HEK293 (cell line): ENCODE data around the gene BACH1.
A peak's percentile ranks its signal among the peaks of the same experiment; 100 is the strongest.

Experiments used
- CTCF ChIA-PET: fragments of 350-600 bp; formaldehyde crosslinking; extraction: SDS; loops from one replicate; lab custom pipeline; 2021; ENCODE audit warnings: antibody characterized with exemption; lab: Yijun Ruan, JAX
- POLR2A ChIA-PET: fragments of 300-600 bp; formaldehyde crosslinking; extraction: SDS; loops from one replicate; lab custom pipeline; 2020; ENCODE audit warnings: antibody characterized with exemption, inconsistent platforms; lab: Yijun Ruan, JAX
- H3K27ac ChIP-seq: fragments of 200-500 bp; sonication (Bioruptor generic); 2 replicates; pipeline ENCODE4 v1.5.1; 2014; ENCODE audit warnings: low read depth, low read length, control low read depth, inconsistent platforms; ENCODE audit errors: extremely low read depth
- H3K36me3 ChIP-seq, 2 experiments: fragments of 200-500 bp in 1 of 2; sonication (Bioruptor generic) in 1 of 2; 1 replicate in 1 of 2; 2 replicates in 1 of 2; pipeline ENCODE4 v1.5.1; 2014 to 2017; ENCODE audit warnings: inconsistent platforms in 2 of 2, low read length in 2 of 2; ENCODE audit not compliant: control insufficient read depth in 2 of 2, insufficient read depth in 1 of 2
- H3K4me1 ChIP-seq: fragments of 200-500 bp; sonication (Bioruptor generic); 2 replicates; pipeline ENCODE4 v1.5.1; 2014; ENCODE audit warnings: mild to moderate bottlenecking, low read length, inconsistent platforms; ENCODE audit not compliant: control insufficient read depth, insufficient read depth
- H3K4me3 ChIP-seq: 2 replicates; pipeline ENCODE4 v1.5.1; 2011; ENCODE audit warnings: low read depth, mild to moderate bottlenecking, control low read depth, low read length, moderate library complexity
- H3K9me3 ChIP-seq: fragments of 200-500 bp; sonication (Bioruptor generic); 2 replicates; pipeline ENCODE4 v1.5.1; 2014; ENCODE audit warnings: low read depth, low read length, inconsistent platforms; ENCODE audit not compliant: control insufficient read depth, insufficient read depth
- ATF2 ChIP-seq: fragments of 450-650 bp; formaldehyde crosslinking; IDR thresholded peaks from 2 replicates; pipeline ENCODE4 v1.5.1; 2016; ENCODE audit warnings: missing biosample characterization, missing genetic modification characterization, low read depth
- BCL6B ChIP-seq: fragments of 450-650 bp; formaldehyde crosslinking; IDR thresholded peaks from 2 replicates; pipeline ENCODE4 v1.5.1; 2017; ENCODE audit warnings: missing biosample characterization, missing genetic modification characterization
- CTCF ChIP-seq: fragments of 450-650 bp; formaldehyde crosslinking; IDR thresholded peaks from 2 replicates; pipeline ENCODE4 v1.5.1; 2016; ENCODE audit warnings: missing biosample characterization, missing genetic modification characterization
- KLF10 ChIP-seq: fragments of 450-650 bp; IDR thresholded peaks from 2 replicates; pipeline ENCODE4 v1.5.1; 2018; ENCODE audit warnings: missing biosample characterization, mild to moderate bottlenecking, missing genetic modification characterization
- SP2 ChIP-seq: fragments of 450-650 bp; formaldehyde crosslinking; IDR thresholded peaks from 2 replicates; pipeline ENCODE4 v1.5.1; 2016; ENCODE audit warnings: missing biosample characterization, missing genetic modification characterization
- SP7 ChIP-seq: fragments of 450-650 bp; formaldehyde crosslinking; IDR thresholded peaks from 2 replicates; pipeline ENCODE4 v1.5.1; 2016; ENCODE audit warnings: missing biosample characterization, missing genetic modification characterization
- ZBTB10 ChIP-seq: fragments of 450-650 bp; formaldehyde crosslinking; IDR thresholded peaks from 2 replicates; pipeline ENCODE4 v1.5.1; 2016; ENCODE audit warnings: missing biosample characterization, missing genetic modification characterization
- ZBTB8A ChIP-seq: fragments of 450-650 bp; formaldehyde crosslinking; IDR thresholded peaks from 2 replicates; pipeline ENCODE4 v1.5.1; 2016; ENCODE audit warnings: missing biosample characterization, missing genetic modification characterization
- ZEB2 ChIP-seq: fragments of 450-650 bp; formaldehyde crosslinking; IDR thresholded peaks from 2 replicates; pipeline ENCODE4 v1.5.1; 2016; ENCODE audit warnings: missing biosample characterization, missing genetic modification characterization
- ZFHX2 ChIP-seq: fragments of 450-650 bp; formaldehyde crosslinking; conservative IDR thresholded peaks from 2 replicates; pipeline ENCODE4 v1.5.1; 2016; ENCODE audit warnings: missing biosample characterization, missing genetic modification characterization
- ZFP69B ChIP-seq: fragments of 450-650 bp; formaldehyde crosslinking; IDR thresholded peaks from 2 replicates; pipeline ENCODE4 v1.5.1; 2016; ENCODE audit warnings: missing biosample characterization, missing genetic modification characterization
- ZNF132 ChIP-seq: fragments of 450-650 bp; formaldehyde crosslinking; IDR thresholded peaks from 2 replicates; pipeline ENCODE4 v1.5.1; 2017; ENCODE audit warnings: missing biosample characterization, missing genetic modification characterization, borderline replicate concordance
- ZNF18 ChIP-seq: fragments of 450-650 bp; formaldehyde crosslinking; IDR thresholded peaks from 2 replicates; pipeline ENCODE4 v1.5.1; 2016; ENCODE audit warnings: missing biosample characterization, missing genetic modification characterization
- ZNF394 ChIP-seq: fragments of 450-650 bp; formaldehyde crosslinking; IDR thresholded peaks from 2 replicates; pipeline ENCODE4 v1.5.1; 2016; ENCODE audit warnings: missing biosample characterization, missing genetic modification characterization, mild to moderate bottlenecking, moderate library complexity, borderline replicate concordance
- ZNF398 ChIP-seq: fragments of 450-650 bp; formaldehyde crosslinking; IDR thresholded peaks from 2 replicates; pipeline ENCODE4 v1.5.1; 2017; ENCODE audit warnings: missing biosample characterization, missing genetic modification characterization
- ZNF514 ChIP-seq: fragments of 450-650 bp; formaldehyde crosslinking; IDR thresholded peaks from 2 replicates; pipeline ENCODE4 v1.5.1; 2016; ENCODE audit warnings: missing biosample characterization, missing genetic modification characterization
- ZNF548 ChIP-seq: fragments of 450-650 bp; formaldehyde crosslinking; IDR thresholded peaks from 2 replicates; pipeline ENCODE4 v1.5.1; 2016; ENCODE audit warnings: missing biosample characterization, missing genetic modification characterization
- ZNF558 ChIP-seq: fragments of 450-650 bp; formaldehyde crosslinking; IDR thresholded peaks from 2 replicates; pipeline ENCODE4 v1.5.1; 2016; ENCODE audit warnings: missing biosample characterization, missing genetic modification characterization
- ZSCAN23 ChIP-seq: fragments of 450-650 bp; formaldehyde crosslinking; IDR thresholded peaks from 2 replicates; pipeline ENCODE4 v1.5.1; 2016; ENCODE audit warnings: missing biosample characterization, missing genetic modification characterization

The BACH1 gene

GRCh38 chr21:29335720-29336119, 37.0 kb downstream of the BACH1 start:
- ChIA-PET POLR2A (no interaction called here), CTCF (interaction anchor here (1.1 to 1.6 kb wide), 3 partner anchors 9 to 171 kb away, joined by 3 to 5 read pairs (median 3); no protein-coding TSS in a partner anchor)
- no peak overlapping the region for H3K4me3 ChIP-seq
- TF ChIP-seq CTCF (tag by site-specific recombination) (peak; percentile 51; the same call in 1 of the 2 replicates), BCL6B (tag by site-specific recombination) (no peak), SP2 (no peak)
- no peak overlapping the region for H3K27ac ChIP-seq
- H3K36me3 ChIP-seq = peaks cover 0 to 6% of the 10 kb centered on the region in 2 experiments; a peak in 1 of 3 replicates
- H3K9me3 ChIP-seq = no peaks in the 10 kb centered on the region
- peaks cover 12% of the 10 kb centered on the region for H3K4me1 ChIP-seq

GRCh38 chr21:29338256-29338655, 39.5 kb downstream of the BACH1 start:
- peaks cover 12% of the 10 kb centered on the region for H3K4me1 ChIP-seq
- H3K9me3 ChIP-seq = no peaks in the 10 kb centered on the region
- H3K36me3 ChIP-seq = peaks cover 0 to 4% of the 10 kb centered on the region in 2 experiments; a peak in 1 of 3 replicates
- POLR2A ChIA-PET = no interaction called here
- CTCF ChIA-PET = interaction anchor here (0.6 to 4.2 kb wide), 7 partner anchors 11 to 174 kb away, joined by 3 to 35 read pairs (median 3); no protein-coding TSS in a partner anchor
- H3K27ac ChIP-seq = no peak overlapping the region
- TF ChIP-seq ZBTB10 (tag by site-specific recombination) = no peak
- H3K4me3 ChIP-seq = no peak overlapping the region

- Histone ChIP-seq H3K9me3 (no peaks in the 10 kb centered on the region), H3K36me3 (peaks cover 0 to 4% of the 10 kb centered on the region in 2 experiments; a peak in 1 of 3 replicates), H3K4me1 (peaks cover 12% of the 10 kb centered on the region), H3K27ac (no peak overlapping the region), H3K4me3 (no peak overlapping the region)
- ChIA-PET POLR2A (interaction anchor here (1.2 kb wide), 1 partner anchor 40 kb away, joined by 3 read pairs; no protein-coding TSS in a partner anchor), CTCF (interaction anchor here (0.5 to 4.2 kb wide), 8 partner anchors 9 to 249 kb away, joined by 3 to 35 read pairs (median 3); no protein-coding TSS in a partner anchor)
- TF ChIP-seq ZNF548 (tag by site-specific recombination) (no peak), ATF2 (peak; percentile 97), ZFHX2 (tag by site-specific recombination) (peak; percentile 24; the same call in 1 of the 2 replicates), ZNF394 (tag by site-specific recombination) (no peak), ZNF558 (tag by site-specific recombination) (0 out of 2 replicates have a peak, but pooled peaks have one; percentile 35), ZNF132 (no peak), ZNF514 (tag by site-specific recombination) (no peak), ZNF18 (peak; percentile 14; the same call in 1 of the 2 replicates), ZSCAN23 (tag by site-specific recombination) (peak; percentile 51; the same call in 1 of the 2 replicates), SP7 (tag by site-specific recombination) (peak; percentile 84), ZFP69B (tag by site-specific recombination) (no peak), ZNF398 (peak; percentile 20; the same call in 1 of the 2 replicates), ZBTB8A (tag by site-specific recombination) (no peak), KLF10 (tag by site-specific recombination) (peak; percentile 30; the same call in 1 of the 2 replicates), ZEB2 (tag by site-specific recombination) (peak; percentile 37; the same call in 1 of the 2 replicates)
Measured at GRCh38 chr21:29340228-29340627, 41.5 kb downstream of the BACH1 start.
